ENCODE data around the gene STK40. TPM values are rescaled to one million over a fixed set of nuclear protein-coding genes. Genes with fewer than 3 reads are reported as not detected.

STK40 gene
- total RNA-seq, 1 donor from 2014 or later, result 45.0 TPM

- Mint-ChIP-seq H3K27ac (ENCODE audit: unreplicated experiment) (no peak overlapping the region), H3K27me3 (ENCODE audit: unreplicated experiment) (no peaks in the 10 kb centered on the region), H3K4me1 (ENCODE audit: unreplicated experiment) (peaks cover 22% of the 10 kb centered on the region), H3K36me3 (ENCODE audit: unreplicated experiment) (peaks cover 19% of the 10 kb centered on the region), H3K4me3 (ENCODE audit: unreplicated experiment) (no peak overlapping the region), H3K9me3 (ENCODE audit: unreplicated experiment) (no peaks in the 10 kb centered on the region)
- TF ChIP-seq CTCF (IDR thresholded peaks at IDR 0.05), result no peak
- DNase-seq (ENCODE audit: extremely low spot score, unreplicated experiment), result no peak
Observed at GRCh38 chr1:36393686-36394085, 8.0 kb upstream of the STK40 start.

GRCh38 chr1:36392836-36393235, 7.1 kb upstream of the STK40 start:
- DNase-seq (ENCODE audit: extremely low spot score, unreplicated experiment), result no peak
- peaks cover 20% of the 10 kb centered on the region for H3K4me1 Mint-ChIP-seq (ENCODE audit: unreplicated experiment)
- H3K4me3 Mint-ChIP-seq (ENCODE audit: unreplicated experiment), result no peak overlapping the region
- no peaks in the 10 kb centered on the region for H3K9me3 Mint-ChIP-seq (ENCODE audit: unreplicated experiment)
- no peak overlapping the region for H3K27ac Mint-ChIP-seq (ENCODE audit: unreplicated experiment)
- H3K27me3 Mint-ChIP-seq (ENCODE audit: unreplicated experiment), result no peaks in the 10 kb centered on the region
- no peak for TF ChIP-seq CTCF (IDR thresholded peaks at IDR 0.05)
- H3K36me3 Mint-ChIP-seq (ENCODE audit: unreplicated experiment), result peaks cover 19% of the 10 kb centered on the region

GRCh38 chr1:36391271-36391670, 5.5 kb upstream of the STK40 start:
- no peak overlapping the region for H3K27ac Mint-ChIP-seq (ENCODE audit: unreplicated experiment)
- H3K4me3 Mint-ChIP-seq (ENCODE audit: unreplicated experiment), result no peak overlapping the region
- no peaks in the 10 kb centered on the region for H3K9me3 Mint-ChIP-seq (ENCODE audit: unreplicated experiment)
- no peak for TF ChIP-seq CTCF (IDR thresholded peaks at IDR 0.05)
- H3K36me3 Mint-ChIP-seq (ENCODE audit: unreplicated experiment), result peaks cover 19% of the 10 kb centered on the region
- no peaks in the 10 kb centered on the region for H3K27me3 Mint-ChIP-seq (ENCODE audit: unreplicated experiment)
- peaks cover 22% of the 10 kb centered on the region for H3K4me1 Mint-ChIP-seq (ENCODE audit: unreplicated experiment)
- no peak for DNase-seq (ENCODE audit: extremely low spot score, unreplicated experiment)

GRCh38 chr1:36390411-36390810, 4.7 kb upstream of the STK40 start:
- no peak for TF ChIP-seq CTCF (IDR thresholded peaks at IDR 0.05)
- DNase-seq (ENCODE audit: extremely low spot score, unreplicated experiment), result no peak
- peak overlapping the region; percentile 60 for H3K27ac Mint-ChIP-seq (ENCODE audit: unreplicated experiment)
- H3K27me3 Mint-ChIP-seq (ENCODE audit: unreplicated experiment), result no peaks in the 10 kb centered on the region
- H3K9me3 Mint-ChIP-seq (ENCODE audit: unreplicated experiment), result no peaks in the 10 kb centered on the region
- H3K4me1 Mint-ChIP-seq (ENCODE audit: unreplicated experiment), result peaks cover 21% of the 10 kb centered on the region
- no peak overlapping the region for H3K4me3 Mint-ChIP-seq (ENCODE audit: unreplicated experiment)
- peaks cover 19% of the 10 kb centered on the region for H3K36me3 Mint-ChIP-seq (ENCODE audit: unreplicated experiment)

GRCh38 chr1:36389999-36390398, 4.3 kb upstream of the STK40 start:
- Mint-ChIP-seq H3K27ac (ENCODE audit: unreplicated experiment) (peak overlapping the region; percentile 60), H3K4me3 (ENCODE audit: unreplicated experiment) (no peak overlapping the region), H3K4me1 (ENCODE audit: unreplicated experiment) (peaks cover 20% of the 10 kb centered on the region), H3K36me3 (ENCODE audit: unreplicated experiment) (peaks cover 19% of the 10 kb centered on the region), H3K27me3 (ENCODE audit: unreplicated experiment) (no peaks in the 10 kb centered on the region), H3K9me3 (ENCODE audit: unreplicated experiment) (no peaks in the 10 kb centered on the region)
- TF ChIP-seq CTCF (IDR thresholded peaks at IDR 0.05), result no peak
- DNase-seq (ENCODE audit: extremely low spot score, unreplicated experiment), result no peak

Measured in osteocyte (in vitro differentiated cells).